C1 segment of cervical spinal cord (tissue), 14 donors: Measurements from ENCODE around the gene CST9.

Experiments used
- DNase-seq, 14 donors: peaks; one replicate each; lab custom pipeline; 2025; lab: John Stamatoyannopoulos, UW

CST9 gene

DNA sequence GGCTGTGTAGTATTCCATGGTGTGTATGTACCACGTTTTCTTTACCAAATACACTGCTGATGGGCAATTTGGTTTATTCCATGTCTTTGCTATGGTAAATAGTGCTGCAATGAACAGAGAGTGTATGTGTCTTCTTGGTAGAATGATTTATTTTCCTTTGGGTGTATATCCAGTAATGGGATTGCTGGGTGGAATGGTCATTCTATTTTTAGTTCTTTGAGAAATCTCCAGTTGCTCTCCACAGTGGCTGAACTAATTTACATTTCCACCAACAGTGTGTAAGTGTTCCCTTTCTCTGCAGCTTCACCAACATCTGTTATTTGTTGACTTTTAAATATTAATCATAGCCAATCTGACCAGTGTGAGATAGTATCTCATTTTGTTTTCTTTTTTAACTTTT, 51.3 kb downstream of the CST9 start:
- DNase-seq: no peak
